Parathyroid adenoma (tissue), 2 donors: ENCODE measurements around the gene NFXL1.

Experiments used
- H2AFZ ChIP-seq: fragments of 300-600 bp; sonication (generic); one replicate; pipeline ENCODE4 v1.7.0; 2017; ENCODE audit warnings: antibody characterized with exemption, mild to moderate bottlenecking
- H3K27ac ChIP-seq: fragments of 300-600 bp; sonication (generic); one replicate; pipeline ENCODE4 v1.7.0; 2017
- H3K27me3 ChIP-seq: fragments of 300-600 bp; sonication (generic); one replicate; pipeline ENCODE4 v1.7.0; 2017; ENCODE audit warnings: low read length; ENCODE audit not compliant: control insufficient read depth, insufficient read depth
- H3K36me3 ChIP-seq: fragments of 300-600 bp; sonication (generic); one replicate; pipeline ENCODE4 v1.7.0; 2017; ENCODE audit warnings: low read length; ENCODE audit not compliant: control insufficient read depth, insufficient read depth
- H3K4me1 ChIP-seq: fragments of 300-600 bp; sonication (generic); one replicate; pipeline ENCODE4 v1.7.0; 2017; ENCODE audit warnings: control low read depth
- H3K4me2 ChIP-seq: fragments of 300-600 bp; sonication (generic); one replicate; pipeline ENCODE4 v1.7.0; 2017; ENCODE audit warnings: low read length
- H3K4me3 ChIP-seq: fragments of 300-600 bp; sonication (generic); one replicate; pipeline ENCODE4 v1.7.0; 2017; ENCODE audit warnings: low read depth, low read length
- H3K79me2 ChIP-seq: fragments of 300-600 bp; sonication (generic); one replicate; pipeline ENCODE4 v1.7.0; 2017; ENCODE audit warnings: control low read depth
- H3K9ac ChIP-seq: fragments of 300-600 bp; sonication (generic); one replicate; pipeline ENCODE4 v1.7.0; 2017; ENCODE audit warnings: mild to moderate bottlenecking
- H3K9me3 ChIP-seq: fragments of 300-600 bp; sonication (generic); one replicate; pipeline ENCODE4 v1.7.0; 2017; ENCODE audit warnings: low read length; ENCODE audit not compliant: control insufficient read depth
- TF ChIP-seq, protein P1 (sequence below): fragments of 300-600 bp; sonication (generic); IDR thresholded peaks from one replicate; pipeline ENCODE4 v1.7.0; 2017; ENCODE audit warnings: antibody characterized with exemption, mild to moderate bottlenecking
- donor health status: primary hyperparathyroidism.

Gene NFXL1

DNA sequence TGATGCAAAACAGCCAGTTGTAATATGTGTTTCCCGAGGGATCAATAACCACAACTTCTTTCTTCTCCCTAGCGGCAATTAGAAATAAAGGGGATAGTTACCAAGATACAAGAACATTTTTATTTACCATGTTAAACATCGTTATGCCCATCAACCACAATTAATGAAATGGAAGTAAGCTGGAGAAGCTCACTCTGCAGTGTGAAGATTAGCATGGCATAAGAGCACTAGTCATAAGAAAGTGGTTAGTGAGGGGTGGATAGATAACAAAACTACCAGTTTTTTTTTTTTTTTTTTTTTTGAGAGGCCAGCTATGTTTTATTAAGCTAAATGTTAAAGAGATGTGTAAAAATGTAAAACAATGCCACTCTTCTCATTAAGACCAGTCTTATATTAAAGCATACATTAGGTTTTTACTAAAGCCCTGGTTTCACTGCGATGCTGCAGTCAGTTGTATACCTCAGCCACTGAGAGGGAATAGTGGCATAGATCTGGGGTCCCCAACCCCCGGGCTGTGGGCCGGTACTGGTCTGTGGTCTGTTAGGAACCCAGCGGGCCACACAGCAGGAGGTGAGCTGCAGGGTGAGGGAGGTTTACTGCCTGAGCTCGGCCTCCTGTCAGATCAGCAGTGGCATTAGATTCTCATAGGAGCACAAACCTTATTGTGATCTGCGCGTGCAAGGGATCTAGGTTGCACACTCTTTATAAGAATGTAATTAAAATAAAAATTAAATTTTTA is 27.9 kb upstream of the NFXL1 start:
- H3K4me2 ChIP-seq = no peak overlapping the region
- no peaks in the 10 kb centered on the region for H3K36me3 ChIP-seq
- H3K27me3 ChIP-seq = no peaks in the 10 kb centered on the region
- H3K79me2 ChIP-seq = no peaks in the 10 kb centered on the region
- no peaks in the 10 kb centered on the region for H3K9me3 ChIP-seq
- TF ChIP-seq, protein P1, sequence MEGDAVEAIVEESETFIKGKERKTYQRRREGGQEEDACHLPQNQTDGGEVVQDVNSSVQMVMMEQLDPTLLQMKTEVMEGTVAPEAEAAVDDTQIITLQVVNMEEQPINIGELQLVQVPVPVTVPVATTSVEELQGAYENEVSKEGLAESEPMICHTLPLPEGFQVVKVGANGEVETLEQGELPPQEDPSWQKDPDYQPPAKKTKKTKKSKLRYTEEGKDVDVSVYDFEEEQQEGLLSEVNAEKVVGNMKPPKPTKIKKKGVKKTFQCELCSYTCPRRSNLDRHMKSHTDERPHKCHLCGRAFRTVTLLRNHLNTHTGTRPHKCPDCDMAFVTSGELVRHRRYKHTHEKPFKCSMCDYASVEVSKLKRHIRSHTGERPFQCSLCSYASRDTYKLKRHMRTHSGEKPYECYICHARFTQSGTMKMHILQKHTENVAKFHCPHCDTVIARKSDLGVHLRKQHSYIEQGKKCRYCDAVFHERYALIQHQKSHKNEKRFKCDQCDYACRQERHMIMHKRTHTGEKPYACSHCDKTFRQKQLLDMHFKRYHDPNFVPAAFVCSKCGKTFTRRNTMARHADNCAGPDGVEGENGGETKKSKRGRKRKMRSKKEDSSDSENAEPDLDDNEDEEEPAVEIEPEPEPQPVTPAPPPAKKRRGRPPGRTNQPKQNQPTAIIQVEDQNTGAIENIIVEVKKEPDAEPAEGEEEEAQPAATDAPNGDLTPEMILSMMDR = no peak
- no peak overlapping the region for H2AFZ ChIP-seq
- H3K9ac ChIP-seq = no peak overlapping the region
- H3K27ac ChIP-seq = no peak overlapping the region
- no peak overlapping the region for H3K4me3 ChIP-seq
- no peaks in the 10 kb centered on the region for H3K4me1 ChIP-seq

GRCh38 chr4:47939456-47939855 is 25.1 kb upstream of the NFXL1 start:
- H3K79me2 ChIP-seq = no peaks in the 10 kb centered on the region
- no peak overlapping the region for H3K27ac ChIP-seq
- no peak overlapping the region for H3K4me3 ChIP-seq
- TF ChIP-seq, protein P1 = no peak
- H3K9ac ChIP-seq = no peak overlapping the region
- H2AFZ ChIP-seq = no peak overlapping the region
- H3K36me3 ChIP-seq = no peaks in the 10 kb centered on the region
- no peak overlapping the region for H3K4me2 ChIP-seq
- no peaks in the 10 kb centered on the region for H3K27me3 ChIP-seq
- H3K9me3 ChIP-seq = no peaks in the 10 kb centered on the region
- H3K4me1 ChIP-seq = no peaks in the 10 kb centered on the region

DNA sequence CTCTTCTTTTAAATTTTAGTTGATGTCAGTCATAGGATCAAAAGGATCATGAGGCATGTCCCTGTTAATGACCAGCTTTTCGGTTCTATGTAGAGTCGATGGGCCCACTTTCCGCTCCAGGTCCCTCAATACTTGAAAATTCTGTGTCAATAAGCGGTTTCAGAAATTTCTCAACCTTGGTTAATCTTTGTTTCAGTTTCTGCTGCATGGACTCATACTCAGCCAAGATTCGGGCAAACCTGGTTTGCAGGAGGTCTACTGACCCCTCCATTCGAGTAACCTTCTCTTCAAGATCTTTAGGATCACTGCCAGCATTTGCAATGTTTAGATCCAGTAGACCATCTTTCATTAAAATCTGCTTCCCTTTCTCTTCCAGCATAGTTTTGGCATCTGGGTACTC is 22.0 kb upstream of the NFXL1 start:
- TF ChIP-seq, protein P1 = no peak
- Histone ChIP-seq H3K4me2 (no peak overlapping the region), H3K27ac (no peak overlapping the region), H3K36me3 (no peaks in the 10 kb centered on the region), H3K4me1 (no peaks in the 10 kb centered on the region), H2AFZ (no peak overlapping the region), H3K9me3 (no peaks in the 10 kb centered on the region), H3K27me3 (no peaks in the 10 kb centered on the region), H3K9ac (no peak overlapping the region), H3K4me3 (no peak overlapping the region), H3K79me2 (no peaks in the 10 kb centered on the region)

DNA sequence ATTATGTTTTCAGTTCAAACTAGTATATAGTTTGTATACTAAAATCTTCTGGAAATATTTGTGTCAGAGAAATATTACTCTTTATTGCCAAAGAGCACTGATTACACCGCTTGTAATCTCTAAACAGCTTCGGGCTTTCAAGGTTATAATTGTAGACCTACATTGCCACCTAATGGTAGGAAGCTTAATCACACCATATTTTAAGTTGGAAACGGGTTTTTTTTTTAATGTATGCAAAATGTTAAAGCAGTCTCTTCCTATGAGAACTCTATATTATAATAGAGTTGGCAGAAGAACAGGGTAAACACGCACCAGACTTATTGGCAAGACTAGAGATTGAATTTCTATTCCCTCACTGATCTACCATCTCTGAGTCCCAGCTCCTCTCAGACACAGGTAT is 19.5 kb upstream of the NFXL1 start:
- H3K9me3 ChIP-seq = no peaks in the 10 kb centered on the region
- no peak overlapping the region for H3K27ac ChIP-seq

More for the DNA sequence above, 19.5 kb upstream of the NFXL1 start:
- no peak overlapping the region for H3K4me2 ChIP-seq
- H3K36me3 ChIP-seq = no peaks in the 10 kb centered on the region
- H2AFZ ChIP-seq = no peak overlapping the region
- H3K79me2 ChIP-seq = no peaks in the 10 kb centered on the region
- H3K9ac ChIP-seq = no peak overlapping the region
- no peak overlapping the region for H3K4me3 ChIP-seq
- TF ChIP-seq, protein P1 = peak; percentile 48
- H3K4me1 ChIP-seq = no peaks in the 10 kb centered on the region
- no peaks in the 10 kb centered on the region for H3K27me3 ChIP-seq
